OCI-M1 (cell line): ENCODE results near the gene OLAH.
"Not testable (repeated sequence)": the region's sequence is repeated elsewhere in the genome, so short reads cannot be mapped to it uniquely, and the experiment has no call there.

Experiments used
- DNase-seq: peaks from one replicate; lab custom pipeline; 2025; lab: John Stamatoyannopoulos, UW

The OLAH gene

DNA sequence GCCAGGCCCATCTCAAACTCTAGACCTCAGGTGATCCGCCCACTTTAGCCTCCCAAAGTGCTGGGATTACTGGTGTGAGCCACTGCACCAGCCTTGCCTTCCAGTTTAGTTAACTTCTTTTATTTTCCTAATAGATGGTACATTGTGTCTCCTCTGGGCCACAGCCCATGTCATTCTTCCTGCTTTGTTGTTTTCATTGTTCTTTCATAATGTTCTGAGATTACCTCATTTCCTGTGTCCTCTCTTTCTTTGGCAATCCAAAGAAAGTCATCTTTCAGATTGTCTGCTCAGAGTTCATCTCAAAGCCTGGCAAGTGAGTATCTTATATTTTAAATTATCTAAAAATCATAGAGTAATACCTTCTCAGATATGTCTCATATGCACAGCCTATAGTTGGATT lies at the start of gene OLAH:
OLAH (plus strand) TSS at position 270 of the 400 bp plus-strand sequence. CDS start 3,346 bp downstream, outside the sequence.
- DNase-seq = peak; percentile 20

DNA sequence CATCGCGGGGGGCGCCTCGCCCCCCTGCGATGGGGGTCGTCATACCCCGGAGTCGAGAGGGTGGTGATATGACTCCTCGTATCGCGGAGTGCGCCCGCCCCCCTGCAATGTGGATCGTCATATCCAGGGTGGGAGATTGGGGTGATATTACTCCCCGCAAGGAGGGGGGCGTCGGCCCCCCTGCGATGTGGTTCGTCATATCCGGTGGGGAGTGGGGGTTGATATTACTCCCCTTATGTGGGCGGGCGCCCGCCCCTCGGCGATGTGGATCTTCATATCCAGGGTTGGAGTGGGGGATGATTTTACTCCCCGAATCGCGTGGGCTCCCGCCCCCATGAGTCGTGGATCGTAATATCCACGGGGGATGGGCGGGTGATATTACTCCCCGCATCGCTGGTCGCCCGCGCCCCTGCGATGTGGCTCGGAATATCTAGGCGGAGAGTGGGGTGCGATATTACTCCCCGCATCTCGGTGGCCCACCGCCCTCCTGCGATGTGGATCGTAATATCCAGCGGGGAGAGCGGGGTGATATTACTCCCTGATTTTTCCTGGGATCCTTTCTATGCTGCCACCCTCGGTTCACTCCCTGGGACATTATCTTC lies 47.7 kb upstream of the OLAH start:
- no peak for DNase-seq

DNA sequence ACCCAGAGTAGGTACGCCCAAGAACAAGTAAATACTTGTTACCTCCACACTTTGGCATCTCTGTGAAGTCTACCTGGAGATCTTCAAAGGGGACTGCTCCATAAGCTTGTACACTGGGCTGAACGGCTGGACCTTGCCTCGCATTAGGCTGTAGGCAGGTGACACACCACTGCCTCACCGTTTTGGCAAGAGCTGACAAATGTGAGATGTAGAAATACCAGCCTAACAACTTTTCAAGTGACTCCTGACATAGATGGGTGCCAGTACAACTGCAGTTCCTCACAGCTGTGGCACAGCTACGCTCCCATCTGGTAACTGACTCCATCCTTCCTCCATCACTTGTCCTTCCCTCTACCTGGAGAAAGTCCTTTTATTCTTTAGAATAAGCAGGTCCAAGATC lies 30.2 kb upstream of the OLAH start:
- DNase-seq = not testable (repeated sequence)

DNA sequence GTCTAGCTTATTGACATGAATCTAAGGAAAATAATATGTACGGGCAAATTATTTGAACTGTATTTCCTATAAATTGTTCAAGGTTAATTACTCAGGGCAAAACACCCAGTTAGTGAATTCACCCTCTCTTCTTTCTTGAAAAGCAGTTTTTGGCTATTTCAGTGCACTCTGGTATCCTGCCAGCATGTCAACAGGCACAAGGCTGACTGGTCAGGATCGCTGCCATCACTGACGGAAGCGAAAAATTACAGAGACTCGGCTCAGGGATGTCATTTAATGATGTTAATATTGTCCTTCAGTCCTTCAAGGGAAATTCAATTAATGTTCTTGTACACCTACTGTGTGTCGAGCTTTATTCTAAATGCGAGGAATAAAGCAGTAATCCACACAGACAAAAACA lies 28.3 kb upstream of the OLAH start:
- DNase-seq = no peak

DNA sequence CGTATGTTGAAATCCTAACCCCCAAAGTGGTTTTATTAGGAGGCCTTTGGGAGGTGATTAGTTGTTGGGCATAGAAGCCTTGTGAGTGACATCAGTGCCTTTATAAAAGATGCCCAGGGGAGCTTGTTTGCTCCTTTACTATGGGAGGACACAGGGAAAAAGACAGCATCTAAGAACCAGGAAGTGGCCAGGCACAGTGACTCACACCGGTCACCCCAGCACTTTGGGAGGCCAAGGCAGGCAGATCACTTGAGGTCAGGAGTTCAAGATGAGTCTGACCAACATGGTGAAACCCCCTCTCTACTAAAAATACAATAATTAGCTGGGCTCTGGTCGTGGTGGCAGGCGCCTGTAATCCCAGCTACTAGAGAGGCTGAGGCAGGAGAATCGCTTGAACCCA lies 22.8 kb upstream of the OLAH start:
- DNase-seq = peak; percentile 4

DNA sequence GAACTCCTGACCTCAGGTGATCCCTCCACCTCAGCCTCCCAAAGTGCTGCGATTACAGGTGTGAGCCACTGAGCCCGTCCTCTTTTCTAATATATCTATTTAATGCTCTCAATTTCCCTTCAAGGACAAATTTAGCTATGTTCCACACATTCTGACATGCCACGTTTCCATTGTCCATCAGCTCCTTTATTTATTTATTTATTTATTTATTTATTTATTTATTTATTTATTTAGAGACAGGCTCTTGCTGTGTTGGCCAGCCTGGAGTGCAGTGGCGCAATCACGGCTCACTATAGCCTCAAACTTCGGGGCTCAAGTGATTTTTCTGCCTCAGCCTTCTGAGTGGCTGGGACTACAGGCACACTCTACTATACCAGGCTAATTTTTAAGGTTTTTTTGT lies 20.7 kb upstream of the OLAH start:
- DNase-seq = not testable (repeated sequence)

DNA sequence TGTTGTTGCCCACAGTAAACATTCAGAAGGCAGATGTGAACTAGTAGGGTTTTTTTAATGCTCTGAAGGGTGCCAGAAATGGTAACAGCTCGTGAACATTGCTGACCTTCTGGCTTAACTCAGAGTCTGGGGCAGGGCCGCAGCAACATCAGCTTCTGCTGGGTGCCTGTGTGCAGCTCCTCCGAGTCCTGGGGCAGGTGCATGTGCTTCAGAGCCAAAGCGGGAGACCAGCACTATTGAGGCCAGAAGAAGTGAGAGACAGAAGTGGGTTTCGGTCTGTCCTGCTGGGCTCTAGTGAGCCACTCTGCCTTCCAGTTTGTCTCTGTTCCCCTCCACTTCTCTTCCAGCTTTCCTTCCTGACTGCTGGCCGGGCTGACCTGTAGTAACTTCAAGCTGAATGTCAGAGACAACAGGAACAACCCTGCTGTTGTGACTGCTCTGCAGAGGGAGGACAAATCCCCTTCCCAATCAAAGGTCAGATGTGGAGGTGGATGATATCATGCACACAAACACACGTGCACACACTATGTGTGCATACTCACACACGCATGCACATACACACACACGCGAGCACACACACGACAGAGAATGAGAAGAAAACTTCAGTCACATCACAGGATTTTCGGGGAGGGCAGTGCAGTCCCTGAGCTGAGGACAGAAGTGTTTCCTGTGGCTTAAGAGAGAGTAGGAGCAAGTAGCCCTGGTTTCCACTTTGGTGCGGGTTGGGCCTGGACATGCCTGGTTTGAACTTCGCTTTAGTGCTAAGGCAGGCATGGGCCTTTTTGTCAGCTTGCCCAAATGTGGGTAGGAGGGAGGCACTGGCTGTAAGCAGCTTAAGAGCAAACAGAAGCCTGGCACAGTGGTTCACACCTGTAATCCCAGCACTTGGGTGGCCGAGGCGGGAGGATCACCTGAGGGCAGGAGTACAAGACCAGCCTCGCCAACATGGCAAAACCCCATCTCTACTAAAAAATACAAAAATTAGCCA lies 19.4 kb upstream of the OLAH start:
- not testable (repeated sequence) for DNase-seq

DNA sequence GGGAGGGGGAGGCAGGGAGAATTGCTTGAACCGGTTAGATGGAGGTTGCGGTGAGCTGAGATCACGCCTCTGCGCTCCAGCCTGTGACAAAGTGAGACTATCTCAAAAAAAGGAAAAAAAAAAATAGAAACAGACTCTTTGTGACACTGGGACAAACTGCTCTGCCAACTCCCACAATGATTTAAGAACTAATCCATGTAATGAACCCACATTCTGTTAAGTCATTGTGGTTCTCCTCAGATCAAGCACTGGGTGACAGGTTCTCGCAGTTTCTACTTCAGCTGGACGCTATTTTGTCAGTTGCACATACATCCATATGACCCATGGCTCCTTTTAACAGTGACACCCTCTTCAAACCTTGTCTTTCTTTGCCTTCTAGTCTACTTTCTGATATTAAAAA lies 18.7 kb upstream of the OLAH start:
- DNase-seq = peak; percentile 72

DNA sequence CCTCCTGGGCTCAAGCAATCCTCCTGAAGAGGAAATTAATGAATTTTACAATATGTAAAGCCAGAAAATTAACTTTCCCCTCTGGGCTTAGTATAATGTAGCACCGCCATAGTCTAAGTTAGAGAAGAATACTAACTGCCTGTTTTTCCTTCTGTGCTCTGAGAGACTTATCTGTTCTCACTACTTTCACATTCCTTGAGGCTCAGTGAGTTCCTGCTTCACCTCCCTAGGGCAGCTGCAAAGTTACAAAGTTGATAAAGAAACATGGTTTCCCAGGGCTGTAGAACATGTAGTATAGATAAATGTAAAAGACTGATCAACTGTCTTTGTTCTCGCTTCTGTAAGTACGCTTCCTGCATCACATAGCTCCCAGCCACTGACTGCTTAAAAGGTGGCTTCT lies 16.0 kb upstream of the OLAH start:
- peak; percentile 66 for DNase-seq

DNA sequence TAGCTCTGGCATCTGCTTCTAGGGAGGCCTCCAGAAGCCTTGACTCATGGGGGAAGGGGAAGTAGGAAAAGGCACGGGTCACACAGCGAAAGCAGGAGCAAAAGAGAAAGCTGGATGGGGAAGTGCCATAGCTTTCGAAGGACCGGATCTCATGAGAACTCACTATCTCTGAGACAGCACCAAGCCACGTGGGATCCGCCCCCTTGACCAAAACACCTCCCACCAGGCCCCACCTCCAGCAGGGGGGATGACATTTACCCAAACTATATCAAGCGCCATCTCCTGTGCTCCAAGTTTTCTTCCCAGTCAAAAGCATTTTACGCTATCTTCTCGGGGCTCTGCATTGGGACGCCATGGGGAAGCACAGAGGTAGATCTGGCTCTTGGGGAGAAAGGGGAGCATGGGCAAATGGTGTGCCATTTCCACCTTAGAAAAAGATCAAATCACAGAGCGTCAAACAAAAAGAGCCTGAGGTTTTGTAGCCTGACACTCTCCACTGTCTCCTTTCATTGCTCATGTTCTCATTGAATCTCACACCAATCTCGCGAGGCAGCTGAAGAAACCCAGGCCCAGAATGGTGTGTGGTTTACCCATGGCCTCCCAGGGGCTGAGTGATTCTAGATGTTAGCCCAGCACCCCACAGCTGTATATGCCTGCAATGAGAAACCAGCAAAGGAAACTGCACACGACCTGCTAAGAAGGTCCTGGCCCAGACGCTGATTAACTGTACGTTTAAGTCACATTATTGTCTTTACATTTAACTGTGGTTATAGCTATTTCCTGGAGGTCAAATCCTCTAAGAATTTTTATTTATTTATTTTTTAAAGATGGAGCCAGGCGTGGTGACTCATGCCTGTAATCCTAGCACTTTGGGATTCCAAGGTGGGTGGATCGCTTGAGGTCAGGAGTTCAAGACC lies 8.1 kb upstream of the OLAH start:
- peak; percentile 92 for DNase-seq

DNA sequence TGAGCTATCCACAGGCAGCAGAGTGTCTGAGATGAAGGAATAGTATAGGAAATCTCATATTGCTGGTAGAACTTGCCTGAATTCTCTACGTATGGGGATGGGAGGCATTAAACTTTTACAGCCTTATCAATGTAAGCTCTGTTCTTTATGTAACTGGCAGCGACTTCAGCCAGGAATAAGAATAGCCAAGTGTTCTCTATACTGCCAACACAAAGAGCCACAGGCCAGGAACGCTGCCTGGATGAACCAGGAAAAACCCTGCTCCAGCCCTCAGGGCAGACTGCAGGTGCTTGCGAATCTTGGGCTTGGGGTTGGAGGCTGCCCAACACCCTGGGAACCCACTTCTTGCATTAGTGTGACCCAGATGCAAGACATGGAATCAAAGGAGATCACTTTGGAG lies 6.1 kb upstream of the OLAH start:
- no peak for DNase-seq

DNA sequence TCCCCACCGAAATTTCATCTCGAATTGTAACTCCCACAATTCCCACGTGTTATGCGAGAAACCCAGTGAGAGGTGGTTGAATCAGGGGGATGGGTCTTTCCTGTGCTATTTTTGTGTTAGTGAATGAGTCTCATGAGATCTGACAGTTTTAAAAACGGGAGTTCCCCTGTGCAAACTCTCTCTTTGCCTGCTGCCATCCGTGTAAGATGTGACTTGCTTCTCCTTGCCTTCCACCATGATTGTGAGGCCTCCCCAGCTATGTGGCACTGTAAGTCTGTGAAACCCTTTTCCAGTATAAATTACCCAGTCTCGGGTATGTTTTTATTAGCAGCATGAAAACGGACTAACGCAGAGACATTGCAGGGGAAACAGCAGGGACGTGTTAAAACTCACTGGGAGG lies 5.3 kb upstream of the OLAH start:
- no peak for DNase-seq

DNA sequence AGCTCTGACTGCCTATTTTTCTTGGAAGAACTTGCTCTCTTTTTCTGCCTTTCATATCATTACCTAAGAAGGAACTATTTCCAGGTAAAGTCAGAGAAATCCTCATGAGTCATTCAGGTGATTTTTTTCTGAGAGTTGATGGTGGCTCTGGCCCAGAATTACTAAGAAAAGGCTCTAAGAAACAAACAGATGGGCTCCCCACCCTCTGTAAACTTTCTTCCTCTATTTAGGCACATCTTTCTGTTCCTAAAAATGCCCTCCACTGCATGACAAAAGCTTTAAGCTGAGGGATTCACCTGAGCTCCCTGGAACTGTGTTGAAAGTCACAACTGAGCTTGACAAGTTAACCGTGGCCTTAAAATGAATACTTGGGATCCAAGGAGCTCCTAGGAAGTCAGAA lies 1.6 kb downstream of the OLAH start:
- DNase-seq = no peak

DNA sequence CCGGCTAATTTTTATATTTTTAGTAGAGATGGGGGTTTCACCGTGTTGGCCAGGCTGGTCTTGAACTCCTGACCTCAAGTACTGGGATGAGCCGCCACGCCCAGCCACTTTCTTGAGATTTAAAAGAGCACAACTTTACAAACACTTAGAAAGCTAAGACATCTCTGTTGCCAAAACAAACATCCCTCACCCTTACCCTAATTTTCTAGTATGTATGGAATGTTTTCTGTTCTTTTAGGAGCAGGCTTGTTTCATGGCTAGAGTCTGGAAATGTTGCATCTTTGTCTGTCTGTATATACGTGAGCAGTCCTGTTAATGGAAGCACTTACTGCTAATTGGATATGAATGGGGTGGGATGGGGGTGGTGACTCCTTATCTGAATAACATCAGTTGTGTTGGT lies 2.9 kb downstream of the OLAH start:
- no peak for DNase-seq

DNA sequence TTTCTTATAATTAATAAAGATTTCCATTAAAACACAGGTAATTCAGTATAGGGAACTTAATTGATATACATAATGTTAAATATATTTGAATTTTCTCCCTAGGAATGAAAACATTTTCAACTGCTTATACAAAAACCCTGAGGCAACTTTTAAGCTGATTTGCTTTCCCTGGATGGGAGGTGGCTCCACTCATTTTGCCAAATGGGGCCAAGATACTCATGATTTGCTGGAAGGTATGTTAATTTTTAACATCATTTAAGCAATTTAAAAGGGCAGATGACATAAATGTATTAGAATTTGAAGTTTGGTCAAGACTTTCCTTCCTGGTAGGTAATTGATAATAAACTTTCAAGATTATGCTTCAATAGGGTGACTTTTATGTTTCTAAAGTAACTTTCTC lies 5.8 kb downstream of the OLAH start:
- DNase-seq = no peak

DNA sequence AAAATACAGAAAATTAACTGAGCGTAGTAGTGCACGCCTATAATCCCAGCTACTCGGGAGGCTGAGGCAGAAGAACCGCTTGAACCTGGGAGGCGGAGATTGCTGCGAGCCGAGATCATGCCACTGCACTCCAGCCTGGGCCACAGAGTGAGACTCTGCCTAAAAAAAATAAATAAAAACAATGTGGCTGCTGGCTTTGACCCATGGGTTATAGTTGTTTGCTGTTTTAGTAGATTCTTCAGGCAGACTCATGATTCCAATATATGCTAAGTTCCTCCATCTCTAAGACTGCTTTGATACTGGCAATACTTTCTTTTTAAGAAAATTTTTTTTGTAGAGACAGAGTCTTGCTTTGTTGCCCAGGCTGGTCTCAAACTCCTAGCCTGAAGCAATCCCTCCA lies 8.4 kb downstream of the OLAH start:
- no peak for DNase-seq

DNA sequence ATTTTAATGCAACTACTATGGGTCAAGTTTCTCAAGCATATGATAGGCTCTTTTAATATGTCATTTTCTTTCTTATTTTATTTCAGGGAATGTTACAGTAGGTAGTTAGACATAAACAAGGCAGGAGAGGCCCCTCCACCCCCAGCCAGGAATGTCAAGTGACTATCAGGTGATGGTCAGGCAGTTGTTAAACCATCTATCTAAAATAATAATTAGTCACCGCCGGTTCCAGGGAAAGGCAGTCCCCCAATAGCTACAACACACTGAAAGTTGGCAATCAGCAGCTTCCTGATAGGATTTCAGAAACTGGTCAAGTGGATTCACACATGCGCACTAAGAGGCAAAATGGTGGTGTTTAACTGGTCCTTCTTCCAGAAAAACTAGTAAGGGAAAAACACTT lies 9.3 kb downstream of the OLAH start:
- DNase-seq = no peak

DNA sequence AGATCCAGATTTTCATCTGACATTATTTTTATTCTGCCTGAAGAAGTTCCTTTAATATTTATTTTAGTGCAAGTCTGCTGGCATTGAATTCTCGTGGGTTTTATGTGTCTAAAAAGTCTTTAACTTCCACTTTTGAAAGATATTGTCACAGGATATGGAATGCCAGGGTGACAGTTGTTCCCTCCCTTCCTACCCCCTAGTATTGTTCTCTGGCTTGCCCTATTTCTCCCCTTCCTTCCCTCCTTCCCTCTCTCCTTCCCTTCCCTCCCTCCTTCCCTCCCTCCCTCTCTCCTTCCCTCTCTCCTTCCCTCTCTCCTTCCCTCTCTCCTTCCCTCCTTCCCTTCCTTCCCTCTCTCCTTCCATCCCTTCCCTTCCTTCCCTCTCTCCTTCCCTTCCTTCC lies 14.9 kb downstream of the OLAH start:
- no peak for DNase-seq

DNA sequence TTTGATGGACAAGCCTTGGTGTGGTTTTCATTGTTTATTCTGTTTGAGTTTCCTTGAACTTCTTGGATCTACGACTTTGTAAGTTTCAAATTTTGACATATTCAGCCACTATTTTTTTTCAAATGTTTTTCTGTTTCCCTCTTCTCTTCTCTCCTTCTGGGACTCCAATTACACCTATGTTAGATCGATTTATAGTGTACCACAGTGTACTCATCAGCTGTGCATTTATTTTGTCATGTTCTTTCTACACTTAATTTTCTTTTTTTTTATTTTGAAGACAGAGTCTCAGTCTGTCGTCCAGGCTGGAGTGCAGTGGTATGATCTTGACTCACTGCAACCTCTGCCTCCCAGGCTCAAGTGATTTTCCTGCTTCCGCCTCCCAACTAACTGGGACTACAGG lies 16.2 kb downstream of the OLAH start:
- DNase-seq = no peak

DNA sequence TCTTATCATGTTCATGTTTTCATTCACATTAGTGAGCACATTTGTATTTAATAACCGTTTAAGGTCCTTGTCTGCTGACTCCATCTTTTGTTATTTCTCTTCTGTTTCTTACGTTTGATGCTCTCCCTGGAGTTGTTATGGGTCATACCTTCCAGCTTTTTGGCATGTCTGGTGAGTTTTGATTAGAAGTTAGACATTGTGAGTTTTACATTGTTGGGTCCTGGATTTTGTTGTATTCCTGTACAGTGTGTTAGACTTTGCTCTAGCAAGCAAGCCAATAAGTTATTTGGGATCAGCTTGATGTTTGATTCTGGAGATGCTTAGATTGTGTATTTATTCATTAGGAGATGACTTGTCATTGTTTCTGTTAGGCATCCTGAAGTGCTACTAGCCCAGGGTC lies 16.9 kb downstream of the OLAH start:
- DNase-seq = no peak

DNA sequence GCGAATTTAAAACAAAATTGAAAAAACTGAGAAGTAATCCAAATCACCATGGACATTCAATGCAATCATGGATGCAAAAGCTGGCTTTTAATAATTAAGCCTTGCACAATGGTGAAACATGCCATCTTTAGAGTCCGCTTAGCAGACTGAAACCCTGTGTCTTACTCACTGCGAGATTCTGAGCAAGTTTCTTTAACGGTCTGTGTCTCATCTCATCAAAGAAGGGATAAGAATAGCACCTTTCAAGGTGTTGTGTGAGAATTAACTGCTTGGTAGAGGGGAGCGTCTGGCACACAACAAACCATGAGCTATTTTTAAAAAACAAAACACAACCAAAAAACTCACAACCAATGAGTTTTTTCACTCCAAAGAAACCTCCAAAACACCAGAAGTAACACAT lies 23.4 kb downstream of the OLAH start:
- no peak for DNase-seq

DNA sequence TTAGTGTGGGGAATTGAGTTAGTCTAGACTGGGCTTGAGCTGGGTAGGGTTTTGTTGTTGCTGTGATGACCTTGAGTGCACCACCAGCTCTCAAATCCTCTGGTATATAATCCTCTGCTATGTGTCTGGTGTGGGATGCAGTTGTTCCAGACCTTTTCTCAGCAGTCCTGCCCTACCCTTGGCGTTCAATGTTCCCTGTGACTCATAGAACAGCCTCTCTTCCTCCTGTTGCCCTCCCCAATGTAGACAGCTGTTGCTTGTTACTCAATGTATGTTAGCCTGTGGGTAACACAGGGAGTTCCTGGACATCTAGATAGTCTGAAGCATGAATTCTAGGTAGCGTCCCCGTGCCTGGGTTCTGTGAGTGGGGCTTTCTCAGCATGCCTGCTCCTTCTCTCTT lies 25.1 kb downstream of the OLAH start:
- DNase-seq = no peak
